K562 (cell line): Measurements from ENCODE around the gene EPS8L1. TPM values are rescaled to one million over a fixed set of nuclear protein-coding genes. Genes with fewer than 3 reads are reported as not detected.
A peak's percentile ranks its signal among the peaks of the same experiment; 100 is the strongest.

ENCODE experiments used
- ATAC-seq: fragments of 200-7000 bp; cut with Tn5 transposase; 3 replicates; pipeline ENCODE4 v1.9.1; 2020; ENCODE audit warnings: moderate library complexity
- BruUV-seq: library from RNA; stranded (reverse); fragments of 400-500 nt; replicated peaks from 2 replicates; lab custom pipeline; 2021; lab: Mats Ljungman, UMichigan
- CTCF ChIA-PET: fragments of 300-600 bp; formaldehyde crosslinking; extraction: SDS; loops from one replicate; lab custom pipeline; 2021; ENCODE audit warnings: low intra/inter-chr PET ratio; lab: Yijun Ruan, JAX
- POLR2A ChIA-PET: fragments of 300-600, 350-650 bp; sonication (Branson Sonifier 250); formaldehyde crosslinking; extraction: SDS; loops from one replicate; lab custom pipeline; 2021; ENCODE audit warnings: antibody characterized with exemption, inconsistent platforms; lab: Yijun Ruan, JAX
- DNase-seq, 4 experiments: peaks; one replicate each; pipeline versions ENCODE4 v3.0.0 to v3.0.0-alpha.2; 2011 to 2018; ENCODE audit warnings: low spot score in 3 of 4, mixed read lengths in 3 of 4; ENCODE audit errors: extremely low read depth in 1 of 4
- FAIRE-seq: peaks from 2 replicates; lab custom pipeline; 2011; peaks lifted over from hg19 to GRCh38; lab: Jason Lieb, UNC
- H2AFZ ChIP-seq: 2 replicates; pipeline ENCODE4 v1.6.0; 2011; ENCODE audit warnings: low read depth, low read length, control low read depth, inconsistent platforms
- H3K27ac ChIP-seq: fragments of 200-600 bp; 3 replicates; pipeline ENCODE4 v1.8.0; 2011; ENCODE audit warnings: low read depth, mild to moderate bottlenecking, control low read depth, inconsistent platforms, low read length, moderate library complexity, mixed read lengths; ENCODE audit errors: extremely low read depth
- H3K27me3 ChIP-seq, 2 experiments: fragments of 300-600 bp in 1 of 2; 2 replicates in 1 of 2; 3 replicates in 1 of 2; pipeline versions ENCODE4 v1.6.0 to v1.8.0; 2011; ENCODE audit warnings: inconsistent platforms in 2 of 2, low read length in 2 of 2, mild to moderate bottlenecking in 1 of 2, mixed read lengths in 1 of 2, moderate library complexity in 1 of 2; ENCODE audit not compliant: control insufficient read depth in 2 of 2, insufficient read depth in 2 of 2
- H3K36me3 ChIP-seq: fragments of 300-600 bp; 3 replicates; pipeline ENCODE4 v1.8.0; 2011; ENCODE audit warnings: mild to moderate bottlenecking, low read length, inconsistent platforms; ENCODE audit not compliant: control insufficient read depth, insufficient read depth
- H3K4me1 ChIP-seq, 2 experiments: fragments of 200-600 bp in 1 of 2; replicated peaks in 1 of 2; 2 replicates in 1 of 2; 3 replicates in 1 of 2; pipeline versions ENCODE4 v1.5.1 to v1.8.0; 2011; ENCODE audit warnings: inconsistent platforms in 2 of 2, low read length in 2 of 2, mild to moderate bottlenecking in 1 of 2, mixed read lengths in 1 of 2, moderate library complexity in 1 of 2; ENCODE audit not compliant: control insufficient read depth in 2 of 2, insufficient read depth in 2 of 2
- H3K4me2 ChIP-seq: 2 replicates; pipeline ENCODE4 v1.6.1; 2011; ENCODE audit warnings: low read length, control low read depth, inconsistent platforms, mixed read lengths; ENCODE audit not compliant: insufficient read depth
- H3K4me3 ChIP-seq: fragments of 200-600 bp; sonication (generic), shearing (Covaris generic); 2 replicates; pipeline ENCODE4 v1.5.1; 2016; ENCODE audit warnings: control low read depth, inconsistent platforms
- H3K79me2 ChIP-seq: fragments of 200-600 bp; 3 replicates; pipeline ENCODE4 v1.8.0; 2011; ENCODE audit warnings: low read length, inconsistent platforms; ENCODE audit not compliant: control insufficient read depth, insufficient read depth
- H3K9ac ChIP-seq, 2 experiments: 2 replicates each; pipeline versions ENCODE4 v1.6.0 to v1.6.1; 2011; ENCODE audit warnings: low read depth in 2 of 2, low read length in 2 of 2, control low read depth in 1 of 2, inconsistent platforms in 1 of 2, mild to moderate bottlenecking in 1 of 2, mixed read lengths in 1 of 2; ENCODE audit not compliant: insufficient read depth in 1 of 2
- H3K9me1 ChIP-seq: one replicate; pipeline ENCODE4 v1.6.0; 2011; ENCODE audit warnings: inconsistent platforms, mild to moderate bottlenecking, low read length, moderate library complexity; ENCODE audit not compliant: control insufficient read depth, insufficient read depth
- H3K9me3 ChIP-seq: replicated peaks from 2 replicates; pipeline ENCODE4 v1.5.1; 2011; ENCODE audit warnings: low read depth, low read length, inconsistent platforms; ENCODE audit not compliant: control insufficient read depth, insufficient read depth
- H4K20me1 ChIP-seq: replicated peaks from 2 replicates; pipeline ENCODE4 v1.6.1; 2011; ENCODE audit warnings: low read length, inconsistent platforms, mixed read lengths; ENCODE audit not compliant: control insufficient read depth, insufficient read depth
- BCLAF1 ChIP-seq, 2 experiments: fragments of 450-650 bp in 1 of 2; IDR thresholded peaks; 2 replicates each; pipeline ENCODE4 v1.6.1; 2011 to 2017; ENCODE audit warnings: low read depth in 2 of 2, antibody characterized with exemption in 1 of 2, borderline replicate concordance in 1 of 2, low read length in 1 of 2, mild to moderate bottlenecking in 1 of 2, mixed read lengths in 1 of 2; ENCODE audit not compliant: control insufficient read depth in 1 of 2
- FUS ChIP-seq: fragments of 200-400 bp; formaldehyde crosslinking; optimal IDR thresholded peaks from 2 replicates; pipeline ENCODE3; 2017; ENCODE audit warnings: low read depth, low read length
- POLR2G ChIP-seq: fragments of 200-400 bp; formaldehyde crosslinking; IDR thresholded peaks from 2 replicates; pipeline ENCODE4 v1.6.1; 2017; ENCODE audit warnings: low read depth, mild to moderate bottlenecking, antibody characterized with exemption, low read length, moderate library complexity
- ZBTB33 ChIP-seq: sonication (generic); formaldehyde crosslinking; IDR thresholded peaks from 2 replicates; pipeline ENCODE4 v1.8.1; 2023; ENCODE audit warnings: mild to moderate bottlenecking, missing genetic modification reagents
- WGBS: fragments of 100-300 bp; shearing (Covaris generic); methylation state at CpG from one replicate; pipeline ENCODE4 v1.1.6; 2016; ENCODE audit warnings: low coverage, mixed read lengths; ENCODE audit not compliant: insufficient coverage; ENCODE audit errors: missing lambda C conversion rate; 5-methylcytosine and 5-hydroxymethylcytosine counted together
- in situ Hi-C: fragments of 300-500 bp; cut with MboI; formaldehyde crosslinking; loops from 4 replicates; pipeline ENCODE4 v1.15.0; 2018; ENCODE audit warnings: inconsistent platforms, mixed read lengths
- intact Hi-C: fragments of 100-400 bp; cut with micrococcal nuclease; formaldehyde crosslinking; loops from 2 replicates; pipeline ENCODE4 v1.14.2; 2022
- polyA plus RNA-seq, 8 experiments: library from polyadenylated mRNA; depleted of rRNA in 4 of 8; stranded (reverse) in 5 of 8; unstranded in 3 of 8; fragments of >200 nt; fragmentation: Nextera tagmentation in 2 of 8; fragmentation: Illumina TruSeq in 1 of 8; extraction: Ambion mirVana in 2 of 8; extraction: Trizol in 1 of 8; gene quantifications; 2 replicates each; pipeline versions ENCODE4 v1.2.1 to v1.2.3, GENCODE V29; 2011 to 2014; ENCODE audit warnings: inconsistent platforms in 1 of 8, missing spikeins in 1 of 8
- total RNA-seq, 7 experiments: library from RNA; depleted of rRNA in 6 of 7; stranded (reverse); fragments of >200 nt in 6 of 7; fragmentation: Illumina TruSeq in 2 of 7; extraction: Trizol in 2 of 7; gene quantifications; 2 replicates each; pipeline versions ENCODE4 v1.2.1 to v1.2.3, GENCODE V29; 2011 to 2021; ENCODE audit warnings: low replicate concordance in 1 of 7

The EPS8L1 gene
- total and polyA plus RNA-seq, 9 of the 15 experiments (the other 6 are each of a cell fraction or from before 2014, with no cell fraction given): 0.35 to 22.1 (median 11.9) TPM

- TSS peak; percentile 46 for BruUV-seq
- DNase-seq: no peak
- Histone ChIP-seq H3K9ac (no peak overlapping the region; a peak in 1 of 4 replicates), H3K9me1 (peaks cover 3% of the 10 kb centered on the region), H2AFZ (no peak overlapping the region), H3K79me2 (peaks cover 2% of the 10 kb centered on the region; the same call in 1 of the 3 replicates), H3K9me3 (no peaks in the 10 kb centered on the region), H4K20me1 (no peaks in the 10 kb centered on the region), H3K36me3 (peaks cover 70% of the 10 kb centered on the region), H3K27ac (no peak overlapping the region), H3K4me1 (peaks cover 0 to 67% of the 10 kb centered on the region in 2 experiments; a peak in 2 of 5 replicates), H3K4me2 (no peak overlapping the region), H3K27me3 (no peaks in the 10 kb centered on the region), H3K4me3 (no peak overlapping the region)
- 79% methylated on average over 9 of the region's 23 CpGs for WGBS
- intact Hi-C loops: no loop called here
- FAIRE-seq: no peak
- ChIA-PET POLR2A (interaction anchor here (1.1 kb wide), 1 partner anchor 10 kb away, joined by 4 read pairs; no protein-coding TSS in a partner anchor), CTCF (no interaction called here)
- in situ Hi-C loops: no loop called here
- peak; percentile 44; the same call in 1 of the 3 replicates for ATAC-seq
- TF ChIP-seq POLR2G: peak; percentile 39; the same call in 1 of the 2 replicates
- TF ChIP-seq FUS: no peak
- TF ChIP-seq BCLAF1 (IDR thresholded peaks at IDR 0.05; ENCODE audit: borderline replicate concordance in 1 of 2, control insufficient read depth in 1 of 2, low read depth in 2 of 2, low read length in 1 of 2): no peak
- peak; percentile 82 for TF ChIP-seq ZBTB33 (CRISPR knock-in tag)
Observed at GRCh38 chr19:55096061-55096701, 20.5 kb downstream of the EPS8L1 start.
